ENCODE data around the gene YTHDF1. TPM values are rescaled to one million over a fixed set of nuclear protein-coding genes. Genes with fewer than 3 reads are reported as not detected.

The YTHDF1 gene
- total and polyA plus RNA-seq, 2 of the 8 experiments (the other 6 are each of a cell fraction or from before 2014, with no cell fraction given), result 32.8 to 66.0 TPM

DNA sequence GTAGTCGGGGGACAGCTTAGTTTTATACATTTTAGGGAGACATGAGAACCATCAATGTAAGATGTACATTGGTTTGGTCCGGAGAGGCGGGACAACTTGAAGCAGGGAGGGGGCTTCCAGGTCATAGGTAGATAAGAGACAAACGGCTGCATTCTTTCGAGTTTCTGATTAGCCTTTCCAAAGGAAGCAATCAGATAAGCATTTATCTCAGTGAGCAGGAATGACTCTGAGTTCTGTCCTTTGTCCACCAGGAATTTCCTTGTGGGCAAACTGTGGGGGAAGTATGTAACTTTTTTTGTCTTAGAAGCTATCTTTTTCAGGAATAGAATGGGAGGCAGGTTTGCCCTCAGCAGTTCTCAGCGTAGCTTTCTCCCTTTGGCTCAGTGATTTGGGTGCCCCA, 1.4 kb downstream of the YTHDF1 start:
- H2BK12ac ChIP-seq (ENCODE audit: low read depth, low read length), result no peak overlapping the region
- no peak overlapping the region for H2BK120ac ChIP-seq (replicated peaks; ENCODE audit: low read depth, low read length)
- no peak overlapping the region for H3K14ac ChIP-seq (ENCODE audit: insufficient read length)
- peaks cover 22 to 23% of the 10 kb centered on the region in 2 experiments for H4K20me1 ChIP-seq (replicated peaks in 1 of 2; ENCODE audit: control insufficient read depth in 1 of 2, insufficient read depth in 2 of 2, low read length in 2 of 2)
- H3K4me1 ChIP-seq (replicated peaks in 1 of 4; ENCODE audit: control insufficient read depth in 3 of 4, insufficient read depth in 4 of 4, low read length in 3 of 4), result peaks cover 0 to 11% (median 2%) of the 10 kb centered on the region in 4 experiments; a peak in 4 of 7 replicates
- H2BK15ac ChIP-seq (ENCODE audit: low read length), result no peak overlapping the region
- H3K27me3 ChIP-seq (replicated peaks in 1 of 4; ENCODE audit: control insufficient read depth in 3 of 4, extremely low read depth in 1 of 4, insufficient read depth in 3 of 4, low read length in 3 of 4), result no peaks in the 10 kb centered on the region
- H4K5ac ChIP-seq (ENCODE audit: insufficient read length, low read depth, low read length), result no peak overlapping the region
- peaks cover 9% of the 10 kb centered on the region for H3K79me1 ChIP-seq (ENCODE audit: low read depth, low read length)
- no peak overlapping the region for H3K27ac ChIP-seq (ENCODE audit: low read depth, low read length)
- ChIA-PET CTCF (ENCODE audit: partially characterized antibody) (interaction anchor here (0.9 to 3.8 kb wide), 19 partner anchors 8 to 191 kb away, joined by 3 to 46 read pairs (median 5); partner anchors contain the start of gene ARFGAP1), POLR2A (ENCODE audit: partially characterized antibody) (interaction anchor here (1.1 to 2.5 kb wide), 11 partner anchors 8 to 255 kb away, joined by 3 to 14 read pairs (median 6); no protein-coding TSS in a partner anchor)
- H3K18ac ChIP-seq (ENCODE audit: extremely low read depth, low read length), result no peak overlapping the region
- H2AFZ ChIP-seq (ENCODE audit: low read length), result no peak overlapping the region
- H4K8ac ChIP-seq (ENCODE audit: extremely low read depth, insufficient read depth, low read length), result no peak overlapping the region
- no peak overlapping the region for H3K23ac ChIP-seq (ENCODE audit: insufficient read length)
- H2AK5ac ChIP-seq (ENCODE audit: low read depth, low read length), result no peak overlapping the region
- no peaks in the 10 kb centered on the region for H3K9me3 ChIP-seq (ENCODE audit: insufficient read depth in 2 of 2, low read depth in 1 of 2, low read length in 1 of 2)
- peak overlapping the region in 3 of 4 experiments; percentile 69 to 92 (median 87); a peak in 3 of 8 replicates for H3K4me3 ChIP-seq (ENCODE audit: extremely low read depth in 1 of 4, insufficient read depth in 2 of 4, low read depth in 3 of 4, low read length in 4 of 4)
- no peak overlapping the region for H4K91ac ChIP-seq (replicated peaks; ENCODE audit: insufficient read length, low read length)
- no peak for DNase-seq (ENCODE audit: low read depth in 1 of 2, low spot score in 2 of 2)
- peaks cover 5% of the 10 kb centered on the region; the same call in 1 of the 2 replicates for H3K23me2 ChIP-seq (ENCODE audit: low read depth, low read length)
- H3K4ac ChIP-seq (replicated peaks; ENCODE audit: insufficient read length, low read depth, low read length), result no peak overlapping the region
- FAIRE-seq, result no peak
- peaks cover 29 to 60% of the 10 kb centered on the region in 2 experiments for H3K79me2 ChIP-seq (ENCODE audit: control insufficient read depth in 1 of 2, insufficient read depth in 2 of 2, low read length in 2 of 2)
- peaks cover 14 to 31% (median 28%) of the 10 kb centered on the region in 4 experiments; a peak in 7 of 8 replicates for H3K36me3 ChIP-seq (ENCODE audit: control insufficient read depth in 2 of 4, insufficient read depth in 4 of 4, low read length in 3 of 4)
- no peak overlapping the region for H3K9ac ChIP-seq (replicated peaks in 1 of 4; ENCODE audit: extremely low read depth in 1 of 4, low read depth in 3 of 4, low read length in 3 of 4)
- peak overlapping the region; percentile 59 to 89 for H3K4me2 ChIP-seq (ENCODE audit: insufficient read depth in 1 of 2, low read depth in 2 of 2, low read length in 2 of 2)
- H2BK20ac ChIP-seq (ENCODE audit: low read length), result no peak overlapping the region
- no peak overlapping the region for H3K56ac ChIP-seq (replicated peaks; ENCODE audit: insufficient read length, low read depth, low read length)
- H2BK5ac ChIP-seq (ENCODE audit: low read depth, low read length), result no peak overlapping the region
- 59% methylated on average over 6 of the region's 6 CpGs; no CpG with 5 or more reads in 1 of the 2 experiments for WGBS, 2 experiments (ENCODE audit: extremely low coverage in 1 of 2, insufficient coverage in 1 of 2, insufficient read length in 1 of 2, insufficient replicate concordance in 2 of 2, low coverage in 1 of 2, low lambda C conversion rate in 2 of 2, missing lambda C conversion rate in 1 of 2)
- TF ChIP-seq KDM1A (IDR thresholded peaks at IDR 0.05; ENCODE audit: borderline replicate concordance, low read length) (no peak), KDM5A (IDR thresholded peaks at IDR 0.05; ENCODE audit: low read length) (no peak), SAP30 (IDR thresholded peaks at IDR 0.05; ENCODE audit: insufficient read depth, insufficient replicate concordance, low read length) (no peak), TAF7 (optimal IDR thresholded peaks at IDR 0.05; ENCODE audit: borderline replicate concordance, low read depth, low read length) (no peak), GTF2F1 (IDR thresholded peaks at IDR 0.05; ENCODE audit: borderline replicate concordance, low read depth, low read length) (no peak), E2F6 (IDR thresholded peaks at IDR 0.05) (no peak), POU5F1 (IDR thresholded peaks at IDR 0.05; ENCODE audit: low read depth, low read length) (no peak)
- TF ChIP-seq, protein P1, sequence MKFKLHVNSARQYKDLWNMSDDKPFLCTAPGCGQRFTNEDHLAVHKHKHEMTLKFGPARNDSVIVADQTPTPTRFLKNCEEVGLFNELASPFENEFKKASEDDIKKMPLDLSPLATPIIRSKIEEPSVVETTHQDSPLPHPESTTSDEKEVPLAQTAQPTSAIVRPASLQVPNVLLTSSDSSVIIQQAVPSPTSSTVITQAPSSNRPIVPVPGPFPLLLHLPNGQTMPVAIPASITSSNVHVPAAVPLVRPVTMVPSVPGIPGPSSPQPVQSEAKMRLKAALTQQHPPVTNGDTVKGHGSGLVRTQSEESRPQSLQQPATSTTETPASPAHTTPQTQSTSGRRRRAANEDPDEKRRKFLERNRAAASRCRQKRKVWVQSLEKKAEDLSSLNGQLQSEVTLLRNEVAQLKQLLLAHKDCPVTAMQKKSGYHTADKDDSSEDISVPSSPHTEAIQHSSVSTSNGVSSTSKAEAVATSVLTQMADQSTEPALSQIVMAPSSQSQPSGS (IDR thresholded peaks at IDR 0.05; ENCODE audit: low read length), result no peak

All from H1 (cell line).